ENCODE measurements around the gene CRYBB1. TPM values are rescaled to one million over a fixed set of nuclear protein-coding genes. Genes with fewer than 3 reads are reported as not detected.

The CRYBB1 gene
- total and polyA plus RNA-seq, 2 experiments from 2014 or later: 1.6 to 3.7 TPM

DNA sequence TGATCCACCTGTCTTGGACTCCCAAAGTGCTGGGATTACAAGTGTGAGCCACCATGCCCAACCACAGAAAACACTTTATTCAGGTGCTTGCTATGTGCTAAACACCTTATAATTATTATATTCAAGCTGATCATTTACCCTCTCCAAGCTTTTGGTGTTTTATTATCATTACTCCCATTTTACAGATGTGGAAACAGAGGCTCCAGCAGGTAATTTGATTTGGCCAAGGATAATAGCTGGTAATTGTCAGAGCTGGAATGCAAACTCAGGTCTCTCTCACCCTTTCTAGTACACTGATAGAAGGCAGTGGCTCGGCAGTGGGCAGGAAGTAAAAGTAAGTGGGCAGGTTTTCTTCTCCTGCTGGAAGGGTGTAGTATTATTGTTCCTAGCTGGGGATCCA lies 24.1 kb downstream of the CRYBB1 start (continued):
- TF ChIP-seq, protein P1, sequence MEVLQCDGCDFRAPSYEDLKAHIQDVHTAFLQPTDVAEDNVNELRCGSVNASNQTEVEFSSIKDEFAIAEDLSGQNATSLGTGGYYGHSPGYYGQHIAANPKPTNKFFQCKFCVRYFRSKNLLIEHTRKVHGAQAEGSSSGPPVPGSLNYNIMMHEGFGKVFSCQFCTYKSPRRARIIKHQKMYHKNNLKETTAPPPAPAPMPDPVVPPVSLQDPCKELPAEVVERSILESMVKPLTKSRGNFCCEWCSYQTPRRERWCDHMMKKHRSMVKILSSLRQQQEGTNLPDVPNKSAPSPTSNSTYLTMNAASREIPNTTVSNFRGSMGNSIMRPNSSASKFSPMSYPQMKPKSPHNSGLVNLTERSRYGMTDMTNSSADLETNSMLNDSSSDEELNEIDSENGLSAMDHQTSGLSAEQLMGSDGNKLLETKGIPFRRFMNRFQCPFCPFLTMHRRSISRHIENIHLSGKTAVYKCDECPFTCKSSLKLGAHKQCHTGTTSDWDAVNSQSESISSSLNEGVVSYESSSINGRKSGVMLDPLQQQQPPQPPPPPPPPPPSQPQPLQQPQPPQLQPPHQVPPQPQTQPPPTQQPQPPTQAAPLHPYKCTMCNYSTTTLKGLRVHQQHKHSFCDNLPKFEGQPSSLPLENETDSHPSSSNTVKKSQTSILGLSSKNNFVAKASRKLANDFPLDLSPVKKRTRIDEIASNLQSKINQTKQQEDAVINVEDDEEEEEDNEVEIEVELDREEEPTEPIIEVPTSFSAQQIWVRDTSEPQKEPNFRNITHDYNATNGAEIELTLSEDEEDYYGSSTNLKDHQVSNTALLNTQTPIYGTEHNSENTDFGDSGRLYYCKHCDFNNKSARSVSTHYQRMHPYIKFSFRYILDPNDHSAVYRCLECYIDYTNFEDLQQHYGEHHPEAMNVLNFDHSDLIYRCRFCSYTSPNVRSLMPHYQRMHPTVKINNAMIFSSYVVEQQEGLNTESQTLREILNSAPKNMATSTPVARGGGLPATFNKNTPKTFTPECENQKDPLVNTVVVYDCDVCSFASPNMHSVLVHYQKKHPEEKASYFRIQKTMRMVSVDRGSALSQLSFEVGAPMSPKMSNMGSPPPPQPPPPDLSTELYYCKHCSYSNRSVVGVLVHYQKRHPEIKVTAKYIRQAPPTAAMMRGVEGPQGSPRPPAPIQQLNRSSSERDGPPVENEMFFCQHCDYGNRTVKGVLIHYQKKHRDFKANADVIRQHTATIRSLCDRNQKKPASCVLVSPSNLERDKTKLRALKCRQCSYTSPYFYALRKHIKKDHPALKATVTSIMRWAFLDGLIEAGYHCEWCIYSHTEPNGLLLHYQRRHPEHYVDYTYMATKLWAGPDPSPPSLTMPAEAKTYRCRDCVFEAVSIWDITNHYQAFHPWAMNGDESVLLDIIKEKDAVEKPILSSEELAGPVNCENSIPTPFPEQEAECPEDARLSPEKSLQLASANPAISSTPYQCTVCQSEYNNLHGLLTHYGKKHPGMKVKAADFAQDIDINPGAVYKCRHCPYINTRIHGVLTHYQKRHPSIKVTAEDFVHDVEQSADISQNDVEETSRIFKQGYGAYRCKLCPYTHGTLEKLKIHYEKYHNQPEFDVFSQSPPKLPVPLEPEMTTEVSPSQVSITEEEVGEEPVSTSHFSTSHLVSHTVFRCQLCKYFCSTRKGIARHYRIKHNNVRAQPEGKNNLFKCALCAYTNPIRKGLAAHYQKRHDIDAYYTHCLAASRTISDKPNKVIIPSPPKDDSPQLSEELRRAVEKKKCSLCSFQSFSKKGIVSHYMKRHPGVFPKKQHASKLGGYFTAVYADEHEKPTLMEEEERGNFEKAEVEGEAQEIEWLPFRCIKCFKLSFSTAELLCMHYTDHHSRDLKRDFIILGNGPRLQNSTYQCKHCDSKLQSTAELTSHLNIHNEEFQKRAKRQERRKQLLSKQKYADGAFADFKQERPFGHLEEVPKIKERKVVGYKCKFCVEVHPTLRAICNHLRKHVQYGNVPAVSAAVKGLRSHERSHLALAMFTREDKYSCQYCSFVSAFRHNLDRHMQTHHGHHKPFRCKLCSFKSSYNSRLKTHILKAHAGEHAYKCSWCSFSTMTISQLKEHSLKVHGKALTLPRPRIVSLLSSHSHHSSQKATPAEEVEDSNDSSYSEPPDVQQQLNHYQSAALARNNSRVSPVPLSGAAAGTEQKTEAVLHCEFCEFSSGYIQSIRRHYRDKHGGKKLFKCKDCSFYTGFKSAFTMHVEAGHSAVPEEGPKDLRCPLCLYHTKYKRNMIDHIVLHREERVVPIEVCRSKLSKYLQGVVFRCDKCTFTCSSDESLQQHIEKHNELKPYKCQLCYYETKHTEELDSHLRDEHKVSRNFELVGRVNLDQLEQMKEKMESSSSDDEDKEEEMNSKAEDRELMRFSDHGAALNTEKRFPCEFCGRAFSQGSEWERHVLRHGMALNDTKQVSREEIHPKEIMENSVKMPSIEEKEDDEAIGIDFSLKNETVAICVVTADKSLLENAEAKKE (CRISPR knock-in tag; IDR thresholded peaks at IDR 0.05): no peak
- TF ChIP-seq, protein P2, sequence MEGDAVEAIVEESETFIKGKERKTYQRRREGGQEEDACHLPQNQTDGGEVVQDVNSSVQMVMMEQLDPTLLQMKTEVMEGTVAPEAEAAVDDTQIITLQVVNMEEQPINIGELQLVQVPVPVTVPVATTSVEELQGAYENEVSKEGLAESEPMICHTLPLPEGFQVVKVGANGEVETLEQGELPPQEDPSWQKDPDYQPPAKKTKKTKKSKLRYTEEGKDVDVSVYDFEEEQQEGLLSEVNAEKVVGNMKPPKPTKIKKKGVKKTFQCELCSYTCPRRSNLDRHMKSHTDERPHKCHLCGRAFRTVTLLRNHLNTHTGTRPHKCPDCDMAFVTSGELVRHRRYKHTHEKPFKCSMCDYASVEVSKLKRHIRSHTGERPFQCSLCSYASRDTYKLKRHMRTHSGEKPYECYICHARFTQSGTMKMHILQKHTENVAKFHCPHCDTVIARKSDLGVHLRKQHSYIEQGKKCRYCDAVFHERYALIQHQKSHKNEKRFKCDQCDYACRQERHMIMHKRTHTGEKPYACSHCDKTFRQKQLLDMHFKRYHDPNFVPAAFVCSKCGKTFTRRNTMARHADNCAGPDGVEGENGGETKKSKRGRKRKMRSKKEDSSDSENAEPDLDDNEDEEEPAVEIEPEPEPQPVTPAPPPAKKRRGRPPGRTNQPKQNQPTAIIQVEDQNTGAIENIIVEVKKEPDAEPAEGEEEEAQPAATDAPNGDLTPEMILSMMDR (conservative IDR thresholded peaks at IDR 0.05; ENCODE audit: low read depth in 2 of 2): no peak
- TF ChIP-seq ZNF331 (CRISPR knock-in tag; IDR thresholded peaks at IDR 0.05; ENCODE audit: low read depth): no peak
- no peak for TF ChIP-seq JUNB (IDR thresholded peaks at IDR 0.05; ENCODE audit: unreplicated experiment)
- TF ChIP-seq, protein P3, sequence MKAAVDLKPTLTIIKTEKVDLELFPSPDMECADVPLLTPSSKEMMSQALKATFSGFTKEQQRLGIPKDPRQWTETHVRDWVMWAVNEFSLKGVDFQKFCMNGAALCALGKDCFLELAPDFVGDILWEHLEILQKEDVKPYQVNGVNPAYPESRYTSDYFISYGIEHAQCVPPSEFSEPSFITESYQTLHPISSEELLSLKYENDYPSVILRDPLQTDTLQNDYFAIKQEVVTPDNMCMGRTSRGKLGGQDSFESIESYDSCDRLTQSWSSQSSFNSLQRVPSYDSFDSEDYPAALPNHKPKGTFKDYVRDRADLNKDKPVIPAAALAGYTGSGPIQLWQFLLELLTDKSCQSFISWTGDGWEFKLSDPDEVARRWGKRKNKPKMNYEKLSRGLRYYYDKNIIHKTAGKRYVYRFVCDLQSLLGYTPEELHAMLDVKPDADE (IDR thresholded peaks at IDR 0.05): no peak
- no peak for TF ChIP-seq EZH2phosphoT487 (IDR thresholded peaks at IDR 0.05; ENCODE audit: unreplicated experiment)
